ENCODE measurements around the gene FOLR2. TPM values are rescaled to one million over a fixed set of nuclear protein-coding genes. Genes with fewer than 3 reads are reported as not detected.
"Not testable (repeated sequence)": the region's sequence is repeated elsewhere in the genome, so short reads cannot be mapped to it uniquely, and the experiment has no call there.

Gene FOLR2
- total RNA-seq, 3 donors from 2014 or later = not detected

GRCh38 chr11:72190631-72191071 lies 25.9 kb upstream of the FOLR2 start:
- no peak for ATAC-seq
- no peak overlapping the region for H3K4me3 Mint-ChIP-seq
- H3K36me3 Mint-ChIP-seq (ENCODE audit: insufficient read depth) = no peaks in the 10 kb centered on the region
- H3K27me3 Mint-ChIP-seq (ENCODE audit: low read depth) = peaks cover 2% of the 10 kb centered on the region
- no peak for DNase-seq
- H3K4me1 Mint-ChIP-seq (ENCODE audit: low read depth) = no peaks in the 10 kb centered on the region
- H3K9me3 Mint-ChIP-seq = no peaks in the 10 kb centered on the region

- Mint-ChIP-seq H3K9me3 (no peaks in the 10 kb centered on the region), H3K27me3 (ENCODE audit: low read depth) (peaks cover 2% of the 10 kb centered on the region), H3K4me3 (no peak within 1 kb of the TSS), H3K4me1 (ENCODE audit: low read depth) (no peaks in the 10 kb centered on the region), H3K36me3 (ENCODE audit: insufficient read depth) (no peaks in the 10 kb centered on the region)
- ATAC-seq = no peak
- DNase-seq = no peak
Measured at GRCh38 chr11:72191961-72192381, 24.6 kb upstream of the FOLR2 start, which contains the start of gene FOLR1. FOLR1 (plus strand) TSS chr11:72192140; CDS start chr11:72192174, 34 bp downstream.

- H3K4me3 Mint-ChIP-seq = no peak overlapping the region
- H3K9me3 Mint-ChIP-seq = no peaks in the 10 kb centered on the region
- no peaks in the 10 kb centered on the region for H3K36me3 Mint-ChIP-seq (ENCODE audit: insufficient read depth)
- H3K27me3 Mint-ChIP-seq (ENCODE audit: low read depth) = peaks cover 2% of the 10 kb centered on the region
- no peak for ATAC-seq
- DNase-seq = no peak
- H3K4me1 Mint-ChIP-seq (ENCODE audit: low read depth) = no peaks in the 10 kb centered on the region
Measured at GRCh38 chr11:72195518-72196270, 20.9 kb upstream of the FOLR2 start.

GRCh38 chr11:72201445-72201844 lies 15.1 kb upstream of the FOLR2 start:
- ATAC-seq; H3K9me3 Mint-ChIP-seq; H3K4me3 Mint-ChIP-seq; H3K36me3 Mint-ChIP-seq (ENCODE audit: insufficient read depth); H3K4me1 Mint-ChIP-seq (ENCODE audit: low read depth); H3K27me3 Mint-ChIP-seq (ENCODE audit: low read depth); DNase-seq: not testable (repeated sequence)

GRCh38 chr11:72202571-72202970 lies 14.0 kb upstream of the FOLR2 start:
- no peaks in the 10 kb centered on the region for H3K36me3 Mint-ChIP-seq (ENCODE audit: insufficient read depth)
- no peaks in the 10 kb centered on the region for H3K27me3 Mint-ChIP-seq (ENCODE audit: low read depth)
- H3K4me3 Mint-ChIP-seq = no peak overlapping the region
- ATAC-seq = no peak
- no peaks in the 10 kb centered on the region for H3K4me1 Mint-ChIP-seq (ENCODE audit: low read depth)
- DNase-seq = no peak
- no peaks in the 10 kb centered on the region for H3K9me3 Mint-ChIP-seq

- no peaks in the 10 kb centered on the region for H3K36me3 Mint-ChIP-seq (ENCODE audit: insufficient read depth)
- no peaks in the 10 kb centered on the region for H3K4me1 Mint-ChIP-seq (ENCODE audit: low read depth)
- H3K4me3 Mint-ChIP-seq = no peak overlapping the region
- no peaks in the 10 kb centered on the region for H3K27me3 Mint-ChIP-seq (ENCODE audit: low read depth)
- DNase-seq (no peak), ATAC-seq (no peak)
- H3K9me3 Mint-ChIP-seq = no peaks in the 10 kb centered on the region
Measured at GRCh38 chr11:72203163-72203562, 13.4 kb upstream of the FOLR2 start.

GRCh38 chr11:72204886-72205285 lies 11.7 kb upstream of the FOLR2 start:
- Mint-ChIP-seq H3K36me3 (ENCODE audit: insufficient read depth) (peaks cover 6% of the 10 kb centered on the region), H3K4me3 (no peak overlapping the region), H3K9me3 (peaks cover 12% of the 10 kb centered on the region), H3K27me3 (ENCODE audit: low read depth) (peaks cover under 1% of the 10 kb centered on the region), H3K4me1 (ENCODE audit: low read depth) (no peaks in the 10 kb centered on the region)
- DNase-seq (no peak), ATAC-seq (no peak)

- not testable (repeated sequence) for H3K27me3 Mint-ChIP-seq (ENCODE audit: low read depth); H3K4me1 Mint-ChIP-seq (ENCODE audit: low read depth); H3K36me3 Mint-ChIP-seq (ENCODE audit: insufficient read depth); DNase-seq; ATAC-seq; H3K4me3 Mint-ChIP-seq
- H3K9me3 Mint-ChIP-seq = peaks cover 18% of the 10 kb centered on the region
Measured at GRCh38 chr11:72206794-72207193, 9.8 kb upstream of the FOLR2 start.

GRCh38 chr11:72208281-72208680 lies 8.3 kb upstream of the FOLR2 start:
- ATAC-seq = no peak
- H3K4me3 Mint-ChIP-seq = no peak overlapping the region
- peaks cover 7% of the 10 kb centered on the region for H3K36me3 Mint-ChIP-seq (ENCODE audit: insufficient read depth)
- H3K9me3 Mint-ChIP-seq = peaks cover 18% of the 10 kb centered on the region
- no peaks in the 10 kb centered on the region for H3K4me1 Mint-ChIP-seq (ENCODE audit: low read depth)
- DNase-seq = no peak
- peaks cover 6% of the 10 kb centered on the region for H3K27me3 Mint-ChIP-seq (ENCODE audit: low read depth)

GRCh38 chr11:72209101-72209500 lies 7.5 kb upstream of the FOLR2 start:
- DNase-seq (no peak), ATAC-seq (no peak)
- Mint-ChIP-seq H3K27me3 (ENCODE audit: low read depth) (peaks cover 7% of the 10 kb centered on the region), H3K36me3 (ENCODE audit: insufficient read depth) (peaks cover 7% of the 10 kb centered on the region), H3K4me3 (no peak overlapping the region), H3K9me3 (peaks cover 18% of the 10 kb centered on the region), H3K4me1 (ENCODE audit: low read depth) (no peaks in the 10 kb centered on the region)

GRCh38 chr11:72217841-72218240 lies 1.2 kb downstream of the FOLR2 start:
- peaks cover 13% of the 10 kb centered on the region for H3K4me1 Mint-ChIP-seq (ENCODE audit: low read depth)
- no peak overlapping the region for H3K4me3 Mint-ChIP-seq
- peaks cover 25% of the 10 kb centered on the region for H3K27me3 Mint-ChIP-seq (ENCODE audit: low read depth)
- no peaks in the 10 kb centered on the region for H3K9me3 Mint-ChIP-seq
- DNase-seq (no peak), ATAC-seq (no peak)
- no peaks in the 10 kb centered on the region for H3K36me3 Mint-ChIP-seq (ENCODE audit: insufficient read depth)

GRCh38 chr11:72218251-72218745 lies 1.7 kb downstream of the FOLR2 start:
- ATAC-seq (no peak), DNase-seq (no peak)
- Mint-ChIP-seq H3K4me3 (no peak overlapping the region), H3K4me1 (ENCODE audit: low read depth) (peaks cover 16% of the 10 kb centered on the region), H3K9me3 (no peaks in the 10 kb centered on the region), H3K27me3 (ENCODE audit: low read depth) (peaks cover 23% of the 10 kb centered on the region), H3K36me3 (ENCODE audit: insufficient read depth) (no peaks in the 10 kb centered on the region)

- Mint-ChIP-seq H3K9me3 (no peaks in the 10 kb centered on the region), H3K4me1 (ENCODE audit: low read depth) (peaks cover 23% of the 10 kb centered on the region), H3K4me3 (no peak overlapping the region), H3K36me3 (ENCODE audit: insufficient read depth) (no peaks in the 10 kb centered on the region), H3K27me3 (ENCODE audit: low read depth) (peaks cover 20% of the 10 kb centered on the region)
- DNase-seq (no peak), ATAC-seq (no peak)
Measured at GRCh38 chr11:72220696-72221363, 4.2 kb downstream of the FOLR2 start.

- peaks cover 29% of the 10 kb centered on the region for H3K4me1 Mint-ChIP-seq (ENCODE audit: low read depth)
- peaks cover 16% of the 10 kb centered on the region for H3K27me3 Mint-ChIP-seq (ENCODE audit: low read depth)
- H3K9me3 Mint-ChIP-seq = no peaks in the 10 kb centered on the region
- no peak overlapping the region for H3K4me3 Mint-ChIP-seq
- DNase-seq (no peak), ATAC-seq (no peak)
- H3K36me3 Mint-ChIP-seq (ENCODE audit: insufficient read depth) = no peaks in the 10 kb centered on the region
Measured at GRCh38 chr11:72221386-72222075, 4.9 kb downstream of the FOLR2 start.
